Measurements from ENCODE around the gene RHOT2.
A peak's percentile ranks its signal among the peaks of the same experiment; 100 is the strongest.

RHOT2 gene

DNA sequence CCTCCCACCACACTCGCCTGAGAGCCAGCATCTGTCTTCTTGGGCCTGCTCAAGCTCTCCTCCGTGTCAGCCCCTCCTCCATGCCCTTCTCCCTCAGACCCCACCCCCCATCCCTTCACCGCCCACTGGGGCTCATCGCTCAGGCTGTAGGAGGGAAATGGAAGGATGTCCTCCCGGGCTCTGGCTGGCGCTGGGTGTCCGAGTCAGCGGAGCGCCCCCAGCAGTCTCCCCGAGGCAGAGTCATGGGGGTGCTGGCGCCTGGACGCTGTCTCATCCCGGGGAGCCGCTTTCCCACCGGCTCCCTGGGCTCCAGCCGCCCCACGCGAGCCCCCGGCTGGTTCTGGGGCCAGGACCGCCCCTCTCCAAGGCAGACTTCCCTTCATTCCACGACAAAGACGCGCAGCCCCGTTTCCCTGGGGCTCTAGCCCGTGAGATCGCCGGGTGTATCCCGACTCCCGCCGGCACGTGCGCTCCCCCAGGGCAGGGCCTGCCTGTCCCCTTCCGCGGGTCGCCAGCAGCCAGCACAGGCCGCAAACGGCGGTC lies 52.6 kb downstream of the RHOT2 start:
- H3K9ac ChIP-seq (ENCODE audit: low read length in 5 of 5), result peak overlapping the region in 4 of 5 donors; percentile 54 to 87 (median 68)
- H3K4me3 ChIP-seq (ENCODE audit: low read depth in 1 of 5, low read length in 5 of 5), result peak overlapping the region; percentile 50 to 85 (median 72)
- peaks cover 7 to 17% (median 13%) of the 10 kb centered on the region in 5 donors for H3K27me3 ChIP-seq (ENCODE audit: control insufficient read depth in 5 of 5, insufficient read depth in 4 of 5, low read length in 5 of 5)
- peaks cover 0 to 39% (median 30%) of the 10 kb centered on the region in 5 donors for H3K4me1 ChIP-seq (ENCODE audit: control insufficient read depth in 5 of 5, insufficient read depth in 5 of 5, low read length in 5 of 5)
- H3K36me3 ChIP-seq (ENCODE audit: control insufficient read depth in 5 of 5, insufficient read depth in 5 of 5, low read length in 5 of 5), result no peaks in the 10 kb centered on the region
- no peaks in the 10 kb centered on the region for H3K9me3 ChIP-seq (ENCODE audit: control insufficient read depth in 5 of 5, low read length in 5 of 5)
- H3K27ac ChIP-seq (ENCODE audit: low read depth, low read length), result no peak overlapping the region

- H3K9ac ChIP-seq (ENCODE audit: low read length in 5 of 5), result peak within 1 kb of the TSS in 4 of 5 donors; percentile 54 to 87 (median 68)
- peak within 1 kb of the TSS; percentile 50 to 85 (median 72) for H3K4me3 ChIP-seq (ENCODE audit: low read depth in 1 of 5, low read length in 5 of 5)
- H3K4me1 ChIP-seq (ENCODE audit: control insufficient read depth in 5 of 5, insufficient read depth in 5 of 5, low read length in 5 of 5), result peaks cover 0 to 33% (median 26%) of the 10 kb centered on the region in 5 donors
- no peak within 1 kb of the TSS for H3K27ac ChIP-seq (ENCODE audit: low read depth, low read length)
- no peaks in the 10 kb centered on the region for H3K36me3 ChIP-seq (ENCODE audit: control insufficient read depth in 5 of 5, insufficient read depth in 5 of 5, low read length in 5 of 5)
- peaks cover 13 to 24% (median 19%) of the 10 kb centered on the region in 5 donors for H3K27me3 ChIP-seq (ENCODE audit: control insufficient read depth in 5 of 5, insufficient read depth in 4 of 5, low read length in 5 of 5)
- H3K9me3 ChIP-seq (ENCODE audit: control insufficient read depth in 5 of 5, low read length in 5 of 5), result no peaks in the 10 kb centered on the region
Observed at GRCh38 chr16:720990-721764, 53.2 kb downstream of the RHOT2 start, which contains the start of gene ANTKMT. TSS of gene ANTKMT (plus strand) at chr16:721146. CDS start at chr16:721275, 129 bp downstream.

DNA sequence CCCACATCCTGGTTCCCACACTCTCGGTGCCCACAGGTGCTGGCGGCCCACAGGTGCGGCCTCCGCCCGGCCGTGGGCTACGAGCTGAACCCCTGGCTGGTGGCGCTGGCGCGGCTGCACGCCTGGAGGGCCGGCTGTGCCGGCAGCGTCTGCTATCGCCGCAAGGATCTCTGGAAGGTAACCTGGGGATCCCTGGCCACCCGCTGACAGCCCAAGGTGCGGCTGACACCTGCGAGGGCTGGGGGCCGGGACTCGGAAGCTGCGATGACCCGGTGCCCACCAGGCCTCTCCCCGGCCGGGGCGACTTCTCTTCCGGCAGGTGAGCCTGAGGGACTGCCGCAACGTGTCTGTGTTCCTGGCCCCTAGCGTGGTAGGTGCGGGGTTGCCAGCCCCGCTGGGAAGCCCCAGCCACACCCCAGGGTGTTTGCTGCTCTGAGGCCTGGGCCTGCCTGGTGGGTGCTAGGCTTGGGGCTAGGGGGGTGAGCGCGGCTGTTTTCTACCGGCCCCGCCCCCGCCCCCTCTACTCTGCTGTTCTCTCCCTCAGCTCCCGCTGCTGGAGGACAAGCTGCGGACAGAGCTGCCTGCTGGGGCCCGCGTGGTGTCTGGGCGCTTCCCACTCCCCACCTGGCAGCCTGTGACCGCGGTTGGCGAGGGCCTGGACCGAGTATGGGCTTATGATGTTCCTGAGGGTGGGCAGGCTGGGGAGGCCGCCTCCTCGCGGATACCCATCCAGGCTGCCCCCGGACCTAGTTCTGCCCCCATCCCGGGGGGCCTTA lies 54.0 kb downstream of the RHOT2 start:
- Histone ChIP-seq H3K27me3 (ENCODE audit: control insufficient read depth in 5 of 5, insufficient read depth in 4 of 5, low read length in 5 of 5) (peaks cover 12 to 23% (median 20%) of the 10 kb centered on the region in 5 donors), H3K36me3 (ENCODE audit: control insufficient read depth in 5 of 5, insufficient read depth in 5 of 5, low read length in 5 of 5) (no peaks in the 10 kb centered on the region), H3K4me1 (ENCODE audit: control insufficient read depth in 5 of 5, insufficient read depth in 5 of 5, low read length in 5 of 5) (peaks cover 0 to 34% (median 27%) of the 10 kb centered on the region in 5 donors), H3K9ac (ENCODE audit: low read length in 5 of 5) (peak overlapping the region in 4 of 5 donors; percentile 30 to 66 (median 56)), H3K4me3 (ENCODE audit: low read depth in 1 of 5, low read length in 5 of 5) (peak overlapping the region in 4 of 5 donors; percentile 71 to 85 (median 78)), H3K9me3 (ENCODE audit: control insufficient read depth in 5 of 5, low read length in 5 of 5) (no peaks in the 10 kb centered on the region), H3K27ac (ENCODE audit: low read depth, low read length) (no peak overlapping the region)

- Histone ChIP-seq H3K27ac (ENCODE audit: low read depth, low read length) (no peak overlapping the region), H3K36me3 (ENCODE audit: control insufficient read depth in 5 of 5, insufficient read depth in 5 of 5, low read length in 5 of 5) (no peaks in the 10 kb centered on the region), H3K4me1 (ENCODE audit: control insufficient read depth in 5 of 5, insufficient read depth in 5 of 5, low read length in 5 of 5) (peaks cover 0 to 43% (median 35%) of the 10 kb centered on the region in 5 donors), H3K27me3 (ENCODE audit: control insufficient read depth in 5 of 5, insufficient read depth in 4 of 5, low read length in 5 of 5) (peaks cover 15 to 27% (median 24%) of the 10 kb centered on the region in 5 donors), H3K4me3 (ENCODE audit: low read depth in 1 of 5, low read length in 5 of 5) (no peak overlapping the region), H3K9ac (ENCODE audit: low read length in 5 of 5) (no peak overlapping the region), H3K9me3 (ENCODE audit: control insufficient read depth in 5 of 5, low read length in 5 of 5) (no peaks in the 10 kb centered on the region)
Observed at GRCh38 chr16:722835-723633, 55.1 kb downstream of the RHOT2 start.

GRCh38 chr16:723695-724094 lies 55.8 kb downstream of the RHOT2 start:
- Histone ChIP-seq H3K4me1 (ENCODE audit: control insufficient read depth in 5 of 5, insufficient read depth in 5 of 5, low read length in 5 of 5) (peaks cover 0 to 48% (median 39%) of the 10 kb centered on the region in 5 donors), H3K27ac (ENCODE audit: low read depth, low read length) (no peak overlapping the region), H3K27me3 (ENCODE audit: control insufficient read depth in 5 of 5, insufficient read depth in 4 of 5, low read length in 5 of 5) (peaks cover 18 to 30% (median 25%) of the 10 kb centered on the region in 5 donors), H3K4me3 (ENCODE audit: low read depth in 1 of 5, low read length in 5 of 5) (no peak overlapping the region), H3K9ac (ENCODE audit: low read length in 5 of 5) (no peak overlapping the region), H3K9me3 (ENCODE audit: control insufficient read depth in 5 of 5, low read length in 5 of 5) (no peaks in the 10 kb centered on the region), H3K36me3 (ENCODE audit: control insufficient read depth in 5 of 5, insufficient read depth in 5 of 5, low read length in 5 of 5) (no peaks in the 10 kb centered on the region)
